ENCODE results near the gene LRRTM1. TPM values are rescaled to one million over a fixed set of nuclear protein-coding genes. Genes with fewer than 3 reads are reported as not detected.

The LRRTM1 gene
- total RNA-seq, 1 experiment from 2014 or later, result not detected

- no peaks in the 10 kb centered on the region for H3K36me3 ChIP-seq
- no peaks in the 10 kb centered on the region for H3K9me3 ChIP-seq (replicated peaks)
- H3K27me3 ChIP-seq (replicated peaks), result no peaks in the 10 kb centered on the region
- DNase-seq (ENCODE audit: low read depth in 1 of 2, low spot score in 2 of 2), result no peak
- no peaks in the 10 kb centered on the region for H3K4me1 ChIP-seq (replicated peaks)
- no peak overlapping the region for H3K27ac ChIP-seq
- no peak overlapping the region for H3K4me3 ChIP-seq
These were observed 12.1 kb downstream of the LRRTM1 start for GRCh38 chr2:80292474-80292873.

GRCh38 chr2:80291656-80292055 is 12.9 kb downstream of the LRRTM1 start:
- Histone ChIP-seq H3K27ac (no peak overlapping the region), H3K4me3 (no peak overlapping the region), H3K27me3 (replicated peaks) (no peaks in the 10 kb centered on the region), H3K36me3 (no peaks in the 10 kb centered on the region), H3K4me1 (replicated peaks) (no peaks in the 10 kb centered on the region), H3K9me3 (replicated peaks) (no peaks in the 10 kb centered on the region)
- no peak for DNase-seq (ENCODE audit: low read depth in 1 of 2, low spot score in 2 of 2)

DNA sequence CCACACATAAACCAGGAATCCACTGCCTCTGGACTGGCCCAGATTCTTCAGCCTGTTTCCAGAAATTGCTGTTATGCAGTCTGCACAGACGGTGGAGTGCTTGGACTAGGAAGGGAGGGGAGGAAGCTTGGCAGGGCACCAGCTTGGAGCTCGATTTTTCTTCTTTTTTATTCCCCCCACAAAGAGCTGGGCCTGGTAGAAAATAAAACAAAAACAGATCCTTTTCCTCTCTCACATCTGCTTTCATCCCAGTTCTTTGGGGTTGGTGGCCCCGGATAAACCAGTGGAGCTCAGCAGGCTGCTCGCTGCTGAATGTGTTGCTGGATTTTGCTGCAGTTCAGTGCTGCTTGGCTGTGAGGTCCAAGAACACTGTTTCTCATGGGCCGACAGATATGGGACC is 16.0 kb downstream of the LRRTM1 start:
- no peaks in the 10 kb centered on the region for H3K36me3 ChIP-seq
- H3K27me3 ChIP-seq (replicated peaks), result no peaks in the 10 kb centered on the region
- no peak overlapping the region for H3K27ac ChIP-seq
- no peak for DNase-seq (ENCODE audit: low read depth in 1 of 2, low spot score in 2 of 2)
- H3K4me3 ChIP-seq, result no peak overlapping the region
- no peaks in the 10 kb centered on the region for H3K4me1 ChIP-seq (replicated peaks)
- no peaks in the 10 kb centered on the region for H3K9me3 ChIP-seq (replicated peaks)

DNA sequence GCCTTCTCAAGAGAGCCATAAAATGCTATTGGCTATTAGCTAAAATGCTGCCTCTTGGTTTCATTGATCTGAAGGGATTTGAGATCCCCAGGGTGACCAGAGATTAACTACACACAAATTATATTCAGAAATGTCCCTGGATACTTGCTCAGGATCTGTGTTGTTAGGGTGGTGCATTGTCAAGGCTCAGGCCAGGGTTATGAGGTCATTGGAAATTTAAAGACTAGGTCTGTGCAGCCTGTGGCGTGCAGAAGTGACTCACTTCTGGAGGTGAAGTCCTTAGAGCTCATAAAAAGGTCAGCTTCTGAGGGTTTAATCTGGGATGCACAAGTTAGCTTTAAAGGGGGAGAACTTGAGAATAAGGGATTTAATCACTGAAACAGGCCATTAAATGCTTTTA is 23.5 kb downstream of the LRRTM1 start:
- H3K4me3 ChIP-seq, result no peak overlapping the region

GRCh38 chr2:80280598-80280997 is 24.0 kb downstream of the LRRTM1 start:
- Histone ChIP-seq H3K36me3 (no peaks in the 10 kb centered on the region), H3K9me3 (replicated peaks) (no peaks in the 10 kb centered on the region), H3K4me3 (no peak overlapping the region), H3K27ac (no peak overlapping the region), H3K27me3 (replicated peaks) (no peaks in the 10 kb centered on the region), H3K4me1 (replicated peaks) (no peaks in the 10 kb centered on the region)
- no peak for DNase-seq (ENCODE audit: low read depth in 1 of 2, low spot score in 2 of 2)

More for the DNA sequence above, 23.5 kb downstream of the LRRTM1 start:
- H3K36me3 ChIP-seq, result no peaks in the 10 kb centered on the region
- H3K4me1 ChIP-seq (replicated peaks), result no peaks in the 10 kb centered on the region
- H3K27me3 ChIP-seq (replicated peaks), result no peaks in the 10 kb centered on the region
- no peaks in the 10 kb centered on the region for H3K9me3 ChIP-seq (replicated peaks)
- no peak for DNase-seq (ENCODE audit: low read depth in 1 of 2, low spot score in 2 of 2)
- H3K27ac ChIP-seq, result no peak overlapping the region

DNA sequence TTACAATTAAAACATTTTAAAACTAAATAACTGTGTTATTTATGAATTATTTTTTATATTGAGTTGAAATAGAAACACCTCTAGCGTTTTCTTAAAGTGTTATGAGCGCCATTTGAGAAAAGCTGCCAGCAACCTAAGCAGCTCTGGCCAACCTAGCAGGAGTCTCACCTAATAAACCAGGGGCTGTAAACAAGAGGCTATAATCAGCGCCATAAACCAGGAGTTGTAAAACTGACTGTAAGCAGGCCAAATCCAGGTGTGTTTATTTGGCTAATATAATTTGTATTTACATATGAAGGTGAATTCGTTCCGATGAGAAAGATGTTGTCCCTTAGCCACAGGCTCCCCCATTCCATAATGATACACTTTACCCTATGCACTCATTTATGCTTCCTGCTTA is 34.7 kb downstream of the LRRTM1 start:
- H3K4me3 ChIP-seq, result no peak overlapping the region
- H3K27me3 ChIP-seq (replicated peaks), result no peaks in the 10 kb centered on the region
- no peak overlapping the region for H3K27ac ChIP-seq
- no peak for DNase-seq (ENCODE audit: low read depth in 1 of 2, low spot score in 2 of 2)
- H3K4me1 ChIP-seq (replicated peaks), result no peaks in the 10 kb centered on the region
- H3K36me3 ChIP-seq, result no peaks in the 10 kb centered on the region
- H3K9me3 ChIP-seq (replicated peaks), result no peaks in the 10 kb centered on the region

- no peak overlapping the region for H3K27ac ChIP-seq
- no peaks in the 10 kb centered on the region for H3K36me3 ChIP-seq
- DNase-seq (ENCODE audit: low read depth in 1 of 2, low spot score in 2 of 2), result no peak
- H3K9me3 ChIP-seq (replicated peaks), result no peaks in the 10 kb centered on the region
- H3K27me3 ChIP-seq (replicated peaks), result no peaks in the 10 kb centered on the region
- no peak overlapping the region for H3K4me3 ChIP-seq
- H3K4me1 ChIP-seq (replicated peaks), result no peaks in the 10 kb centered on the region
These were observed 38.3 kb downstream of the LRRTM1 start for GRCh38 chr2:80266231-80266630.

DNA sequence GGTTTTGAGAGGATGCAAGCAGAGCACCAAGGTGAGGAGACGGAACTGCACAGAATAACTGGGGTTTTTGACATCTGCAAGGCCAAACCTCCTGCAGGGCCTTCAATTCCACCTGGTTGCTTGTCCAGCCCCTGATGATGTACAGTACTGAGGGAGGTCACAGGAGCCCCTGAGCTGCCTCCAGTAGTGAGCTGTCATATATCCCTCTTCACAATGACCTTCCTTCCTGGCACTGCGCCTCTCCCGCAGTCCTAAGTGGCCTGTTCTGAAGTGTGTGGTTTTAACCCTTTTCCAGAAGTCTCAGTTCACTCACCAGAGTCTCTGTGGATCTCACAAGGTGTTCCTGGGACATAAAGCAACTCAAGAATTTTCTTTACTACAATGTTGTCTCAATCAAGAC is 45.3 kb downstream of the LRRTM1 start:
- Histone ChIP-seq H3K27me3 (replicated peaks) (no peaks in the 10 kb centered on the region; the same call in 1 of the 2 replicates), H3K27ac (no peak overlapping the region), H3K4me1 (replicated peaks) (no peaks in the 10 kb centered on the region), H3K9me3 (replicated peaks) (no peaks in the 10 kb centered on the region), H3K4me3 (no peak overlapping the region), H3K36me3 (no peaks in the 10 kb centered on the region)
- no peak for DNase-seq (ENCODE audit: low read depth in 1 of 2, low spot score in 2 of 2)

GRCh38 chr2:80258793-80259192 is 45.8 kb downstream of the LRRTM1 start:
- no peak for DNase-seq (ENCODE audit: low read depth in 1 of 2, low spot score in 2 of 2)
- no peaks in the 10 kb centered on the region for H3K4me1 ChIP-seq (replicated peaks)

GRCh38 chr2:80258341-80258740 is 46.2 kb downstream of the LRRTM1 start:
- no peaks in the 10 kb centered on the region for H3K36me3 ChIP-seq
- H3K27me3 ChIP-seq (replicated peaks), result no peaks in the 10 kb centered on the region; the same call in 1 of the 2 replicates
- no peak overlapping the region for H3K4me3 ChIP-seq
- no peaks in the 10 kb centered on the region for H3K4me1 ChIP-seq (replicated peaks)
- H3K9me3 ChIP-seq (replicated peaks), result no peaks in the 10 kb centered on the region
- no peak overlapping the region for H3K27ac ChIP-seq
- no peak for DNase-seq (ENCODE audit: low read depth in 1 of 2, low spot score in 2 of 2)

More at GRCh38 chr2:80258793-80259192, 45.8 kb downstream of the LRRTM1 start:
- Histone ChIP-seq H3K36me3 (no peaks in the 10 kb centered on the region), H3K27me3 (replicated peaks) (no peaks in the 10 kb centered on the region; the same call in 1 of the 2 replicates), H3K27ac (no peak overlapping the region), H3K9me3 (replicated peaks) (no peaks in the 10 kb centered on the region), H3K4me3 (no peak overlapping the region)

DNA sequence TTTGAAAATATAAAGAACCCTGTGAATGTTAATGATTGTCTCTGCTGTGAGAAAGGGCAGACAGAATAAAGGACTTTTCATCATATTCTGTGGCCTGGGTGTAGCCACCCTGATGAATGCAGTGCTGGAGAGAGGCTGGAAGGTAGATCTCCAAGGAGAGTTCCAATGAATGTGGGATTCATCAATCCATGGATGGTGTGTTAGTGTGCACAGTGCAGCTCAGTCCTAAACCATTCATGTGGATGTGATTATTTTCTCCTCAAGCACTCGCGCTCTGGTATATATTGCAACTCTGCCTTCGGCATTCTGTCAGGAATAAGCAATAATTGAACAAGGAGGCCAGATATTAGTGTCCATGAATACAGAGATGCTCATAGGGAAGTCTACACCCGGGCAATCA is 47.1 kb downstream of the LRRTM1 start:
- H3K4me3 ChIP-seq, result no peak overlapping the region
- H3K4me1 ChIP-seq (replicated peaks), result no peaks in the 10 kb centered on the region
- H3K36me3 ChIP-seq, result no peaks in the 10 kb centered on the region
- DNase-seq (ENCODE audit: low read depth in 1 of 2, low spot score in 2 of 2), result no peak
- H3K27ac ChIP-seq, result no peak overlapping the region
- no peaks in the 10 kb centered on the region for H3K9me3 ChIP-seq (replicated peaks)
- no peaks in the 10 kb centered on the region; the same call in 1 of the 2 replicates for H3K27me3 ChIP-seq (replicated peaks)

DNA sequence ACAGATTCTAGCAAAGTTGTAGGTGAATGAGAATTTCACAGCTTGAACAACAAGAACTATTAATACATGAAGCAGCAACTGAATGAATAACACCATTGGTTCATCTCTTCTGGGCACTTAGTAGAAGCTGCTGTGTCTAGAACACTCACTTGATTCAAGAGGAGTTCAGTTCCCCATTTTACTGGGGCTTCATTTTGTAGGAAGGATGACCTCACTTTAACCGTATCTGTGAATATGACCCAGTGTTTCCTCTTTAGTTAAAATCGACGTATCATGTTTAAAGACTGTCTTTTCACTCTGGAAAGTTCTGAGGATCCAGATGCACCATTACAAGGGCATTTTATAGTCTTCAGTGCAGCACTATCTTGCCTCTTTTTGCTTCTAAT is 47.8 kb downstream of the LRRTM1 start:
- H3K9me3 ChIP-seq (replicated peaks), result no peaks in the 10 kb centered on the region
- no peak overlapping the region for H3K4me3 ChIP-seq
- H3K27ac ChIP-seq, result no peak overlapping the region
- no peaks in the 10 kb centered on the region for H3K4me1 ChIP-seq (replicated peaks)
- no peaks in the 10 kb centered on the region for H3K36me3 ChIP-seq
- no peaks in the 10 kb centered on the region; the same call in 1 of the 2 replicates for H3K27me3 ChIP-seq (replicated peaks)
- DNase-seq (ENCODE audit: low read depth in 1 of 2, low spot score in 2 of 2), result no peak

GRCh38 chr2:80255918-80256781 is 48.4 kb downstream of the LRRTM1 start:
- H3K4me3 ChIP-seq, result no peak overlapping the region
- no peaks in the 10 kb centered on the region; the same call in 1 of the 2 replicates for H3K27me3 ChIP-seq (replicated peaks)
- no peaks in the 10 kb centered on the region for H3K36me3 ChIP-seq
- no peaks in the 10 kb centered on the region for H3K4me1 ChIP-seq (replicated peaks)
- no peak overlapping the region for H3K27ac ChIP-seq
- DNase-seq (ENCODE audit: low read depth in 1 of 2, low spot score in 2 of 2), result no peak
- H3K9me3 ChIP-seq (replicated peaks), result no peaks in the 10 kb centered on the region

DNA sequence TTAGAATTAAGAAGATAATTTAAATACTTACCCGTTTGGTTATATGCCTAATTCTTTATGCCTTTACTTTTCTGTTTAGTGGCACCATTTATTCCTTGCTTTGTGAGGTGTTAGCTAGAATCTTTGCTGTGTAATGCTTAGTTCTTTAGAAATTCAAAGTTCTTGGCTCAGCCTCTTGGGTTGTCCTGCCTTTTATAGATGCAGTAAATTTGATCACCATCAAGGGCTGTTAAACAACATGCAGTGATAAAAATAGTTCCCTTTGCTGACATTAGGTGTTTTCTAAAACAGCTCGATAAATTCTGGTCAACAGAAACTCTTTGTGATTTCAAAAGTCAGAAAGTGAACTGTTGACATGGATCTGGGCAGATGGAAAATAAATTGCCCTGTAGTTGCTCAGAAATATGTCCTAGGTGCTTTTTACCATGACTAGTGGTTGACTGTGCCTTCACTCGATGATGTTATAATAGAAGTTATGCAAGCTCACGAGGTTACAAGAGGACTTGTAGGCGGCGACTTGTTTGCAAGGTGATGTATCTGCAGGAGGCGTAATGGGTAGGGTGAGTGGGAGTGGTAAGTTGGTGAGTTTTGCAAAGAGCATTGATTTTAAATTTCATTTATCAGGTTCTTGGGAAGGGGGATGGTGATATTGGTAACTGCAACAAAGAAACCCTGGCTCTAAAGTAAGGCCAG is 52.1 kb downstream of the LRRTM1 start:
- H3K4me1 ChIP-seq (replicated peaks), result no peaks in the 10 kb centered on the region
- no peak for DNase-seq (ENCODE audit: low read depth in 1 of 2, low spot score in 2 of 2)
- H3K27ac ChIP-seq, result no peak overlapping the region
- H3K4me3 ChIP-seq, result no peak overlapping the region
- H3K27me3 ChIP-seq (replicated peaks), result no peaks in the 10 kb centered on the region; the same call in 1 of the 2 replicates
- H3K9me3 ChIP-seq (replicated peaks), result no peaks in the 10 kb centered on the region
- H3K36me3 ChIP-seq, result no peaks in the 10 kb centered on the region

Measured in SJSA1 (cell line).